Measurements from ENCODE around the gene EVI5.

EVI5 gene

GRCh38 chr1:92784639-92785500 is at the start of gene EVI5:
Gene EVI5, minus strand, starts transcription at chr1:92785108. Its CDS starts 48,562 bp downstream, at chr1:92736546.
- DNase-seq (ENCODE audit: low read depth), result peak; percentile 59

DNA sequence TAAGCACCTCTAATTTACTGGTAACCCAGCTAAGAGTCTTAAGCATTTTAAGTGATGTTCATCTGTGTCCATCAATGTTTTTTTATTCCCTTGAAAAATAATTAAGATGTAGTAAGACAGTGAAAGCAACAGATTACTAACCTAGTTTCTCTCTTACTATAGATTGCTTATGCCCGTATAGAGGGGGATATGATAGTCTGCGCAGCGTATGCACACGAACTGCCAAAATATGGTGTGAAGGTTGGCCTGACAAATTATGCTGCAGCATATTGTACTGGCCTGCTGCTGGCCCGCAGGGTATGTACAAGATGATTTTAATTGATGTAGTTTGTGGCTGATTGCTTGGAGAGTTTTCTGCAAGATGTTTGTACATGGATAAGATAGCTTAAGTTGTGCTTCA is 49.7 kb upstream of the EVI5 start:
- no peak for DNase-seq (ENCODE audit: low read depth)

DNA sequence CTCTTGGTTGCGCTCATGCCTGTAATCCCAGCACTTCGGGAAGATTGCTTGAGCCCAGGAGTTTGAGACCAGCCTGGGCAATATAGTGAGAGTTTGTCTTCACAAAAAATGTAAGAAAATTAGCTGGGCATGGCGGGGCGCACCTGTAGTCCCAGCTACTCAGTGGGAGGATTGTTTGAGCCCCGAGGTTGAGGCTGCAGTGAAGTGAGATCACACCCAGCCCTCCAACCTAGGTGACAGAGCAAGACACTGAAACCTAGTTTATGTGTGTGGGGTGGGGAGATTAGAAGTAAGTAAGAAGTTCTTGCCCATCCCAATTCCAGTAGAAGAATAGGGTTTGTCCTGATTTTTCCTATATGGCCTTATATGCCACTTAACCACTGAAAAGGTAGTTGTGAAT is 48.9 kb upstream of the EVI5 start:
- no peak for DNase-seq (ENCODE audit: low read depth)

DNA sequence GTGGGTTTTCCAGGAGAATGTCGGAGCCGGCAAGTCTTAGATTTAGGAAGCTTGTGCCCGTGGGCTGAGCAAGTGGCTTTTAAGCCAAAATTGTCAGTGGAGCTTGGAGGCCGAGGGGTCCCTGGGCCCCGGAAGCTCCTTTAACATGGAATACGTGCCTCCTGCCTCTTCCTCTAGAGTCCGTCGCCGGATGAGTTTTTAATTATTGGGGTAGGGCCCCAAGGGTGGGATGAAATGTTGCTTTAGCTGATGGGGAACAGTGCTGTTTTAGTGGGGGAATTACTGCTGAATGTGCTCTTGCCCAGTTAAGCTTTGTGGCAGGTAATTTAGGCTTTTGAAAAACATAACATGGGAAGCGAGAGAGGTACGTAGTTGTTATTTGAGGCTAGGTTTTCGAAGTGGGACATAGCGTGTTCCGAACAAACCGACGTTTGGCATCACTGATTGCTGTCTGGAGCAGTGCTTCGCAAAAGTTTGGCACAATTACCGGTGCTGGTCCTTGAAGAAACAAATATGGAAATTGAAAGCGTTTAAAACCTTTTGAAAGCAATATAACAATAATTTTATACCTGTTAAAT is 47.7 kb upstream of the EVI5 start:
- DNase-seq (ENCODE audit: low read depth), result no peak

DNA sequence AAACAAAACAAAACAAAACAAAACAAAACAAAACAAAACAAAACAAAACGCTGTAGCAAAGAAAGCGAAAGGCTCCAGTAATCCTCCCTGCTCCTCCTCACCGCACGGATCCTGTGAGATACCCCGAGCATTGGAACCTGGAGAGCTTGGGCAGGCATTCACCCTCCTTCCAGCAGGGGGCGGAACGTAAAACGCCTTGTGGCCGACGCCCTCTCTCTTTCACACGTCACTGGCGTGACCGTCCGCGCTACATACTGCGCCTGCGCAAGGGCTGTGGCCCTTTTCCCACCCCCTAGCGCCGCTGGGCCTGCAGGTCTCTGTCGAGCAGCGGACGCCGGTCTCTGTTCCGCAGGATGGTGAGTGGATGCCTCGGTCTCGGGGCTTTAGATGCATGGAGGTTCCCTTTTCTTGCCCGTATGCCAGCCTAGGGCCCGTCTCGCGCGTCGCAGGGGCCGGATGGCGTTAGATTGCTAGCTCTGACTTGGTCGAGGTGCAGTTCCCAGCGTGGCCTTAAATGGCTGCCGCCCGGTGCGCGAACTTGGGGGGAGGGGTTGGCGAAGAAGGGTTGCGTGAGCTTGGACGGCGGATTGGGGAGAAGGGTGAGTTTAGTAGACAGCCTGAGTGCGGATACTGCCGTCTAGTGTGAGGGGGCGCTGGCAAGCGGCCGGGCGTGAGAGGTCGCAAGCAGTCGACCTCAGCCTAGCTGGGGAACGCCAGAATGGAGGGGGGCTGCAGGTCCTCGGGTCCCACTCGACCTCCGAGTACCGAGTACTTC is 47.0 kb upstream of the EVI5 start, which contains the start of gene RPL5:
Gene RPL5, plus strand, starts transcription at position 279 of the 775 bp plus-strand sequence. Its CDS starts 75 bp downstream, at position 354.
- DNase-seq (ENCODE audit: low read depth), result peak; percentile 95

GRCh38 chr1:92831368-92831761 is 46.5 kb upstream of the EVI5 start:
- DNase-seq (ENCODE audit: low read depth), result no peak

GRCh38 chr1:92826792-92827191 is 41.9 kb upstream of the EVI5 start:
- no peak for DNase-seq (ENCODE audit: low read depth)

GRCh38 chr1:92822879-92823278 is 38.0 kb upstream of the EVI5 start:
- no peak for DNase-seq (ENCODE audit: low read depth)

DNA sequence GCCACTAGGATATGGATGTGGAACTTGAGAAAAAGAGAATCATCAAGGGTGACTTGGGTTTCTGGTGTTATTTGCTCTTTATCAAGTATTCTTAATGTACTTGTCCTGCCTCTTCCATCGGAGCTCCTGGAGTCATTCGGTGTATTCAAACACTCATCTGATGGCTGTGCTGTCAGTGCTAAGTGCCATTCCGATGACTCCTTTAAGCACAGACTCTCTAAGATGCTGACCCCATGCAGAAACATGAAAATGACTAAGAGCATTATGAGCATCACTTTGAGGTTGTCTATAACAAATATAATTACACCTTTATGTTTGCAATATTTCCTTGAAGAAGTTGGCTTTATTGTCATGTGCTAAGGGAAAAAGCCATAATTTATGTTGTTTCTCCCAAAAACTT is 35.6 kb upstream of the EVI5 start:
- no peak for DNase-seq (ENCODE audit: low read depth)

- DNase-seq (ENCODE audit: low read depth), result no peak
These were observed 35.1 kb upstream of the EVI5 start for GRCh38 chr1:92820024-92820423.

GRCh38 chr1:92817986-92818764 is 33.3 kb upstream of the EVI5 start:
- DNase-seq (ENCODE audit: low read depth), result peak; percentile 11

- no peak for DNase-seq (ENCODE audit: low read depth)
These were observed 32.3 kb upstream of the EVI5 start for GRCh38 chr1:92817137-92817697.

GRCh38 chr1:92816732-92817131 is 31.8 kb upstream of the EVI5 start:
- DNase-seq (ENCODE audit: low read depth), result no peak

- no peak for DNase-seq (ENCODE audit: low read depth)
These were observed 23.5 kb upstream of the EVI5 start for GRCh38 chr1:92808381-92808780.

GRCh38 chr1:92805216-92805615 is 20.3 kb upstream of the EVI5 start:
- DNase-seq (ENCODE audit: low read depth), result no peak

GRCh38 chr1:92804721-92805201 is 19.9 kb upstream of the EVI5 start:
- no peak for DNase-seq (ENCODE audit: low read depth)

DNA sequence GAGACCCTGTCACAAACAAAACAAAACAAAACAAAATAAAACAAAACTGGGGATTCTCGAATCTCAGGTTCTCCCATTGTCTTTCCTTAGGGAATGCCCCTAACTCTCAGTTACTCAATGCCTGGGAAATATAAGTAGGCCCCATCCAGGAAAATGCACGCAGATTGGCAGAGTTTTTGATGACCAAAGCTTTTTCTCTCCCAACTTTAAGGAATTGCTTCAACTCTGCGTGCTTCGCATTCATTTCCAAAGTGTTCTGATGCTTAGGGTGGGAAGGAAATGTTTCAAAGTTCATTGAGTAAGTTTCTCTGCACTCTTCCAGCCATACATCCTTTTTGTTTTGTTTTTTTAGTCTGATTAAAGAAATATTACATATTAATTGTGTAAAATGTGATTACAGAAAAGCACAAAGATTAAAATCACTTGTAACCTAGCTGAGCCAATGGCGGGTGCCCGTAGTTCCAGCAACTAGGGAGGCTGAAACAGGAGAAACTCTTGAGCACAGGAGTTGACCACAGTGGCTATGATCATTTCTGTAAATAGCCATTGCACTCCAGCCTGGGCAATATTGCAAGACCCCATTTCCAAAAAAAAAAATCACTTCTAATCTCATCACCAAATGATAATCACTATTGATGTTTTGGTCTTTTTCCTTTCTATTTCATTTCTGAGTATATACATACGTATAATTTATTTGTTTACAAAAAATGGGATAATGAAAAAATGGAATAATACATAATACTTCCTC is 18.4 kb upstream of the EVI5 start:
- no peak for DNase-seq (ENCODE audit: low read depth)

DNA sequence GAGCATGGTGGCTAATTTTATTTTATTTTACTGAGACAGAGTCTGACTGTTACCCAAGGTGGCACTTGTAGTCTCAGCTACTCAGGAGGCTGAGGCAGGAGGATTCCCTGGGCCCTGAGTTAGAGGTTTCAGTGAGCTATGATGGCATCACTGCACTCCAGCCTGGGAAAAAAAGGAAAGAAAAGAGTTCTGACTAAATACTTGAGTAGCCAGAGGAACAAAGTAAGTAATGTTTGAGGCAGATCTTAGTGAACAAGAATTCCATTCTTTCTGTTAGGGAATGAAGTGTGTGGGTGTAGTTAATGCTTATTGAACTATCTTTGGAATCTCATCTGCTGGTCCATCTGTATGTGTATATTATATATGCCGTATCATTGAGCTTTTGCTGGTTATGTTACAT is 13.1 kb upstream of the EVI5 start:
- no peak for DNase-seq (ENCODE audit: low read depth)

GRCh38 chr1:92797297-92797696 is 12.4 kb upstream of the EVI5 start:
- DNase-seq (ENCODE audit: low read depth), result no peak

- DNase-seq (ENCODE audit: low read depth), result no peak
These were observed 10.3 kb upstream of the EVI5 start for GRCh38 chr1:92795166-92795565.

DNA sequence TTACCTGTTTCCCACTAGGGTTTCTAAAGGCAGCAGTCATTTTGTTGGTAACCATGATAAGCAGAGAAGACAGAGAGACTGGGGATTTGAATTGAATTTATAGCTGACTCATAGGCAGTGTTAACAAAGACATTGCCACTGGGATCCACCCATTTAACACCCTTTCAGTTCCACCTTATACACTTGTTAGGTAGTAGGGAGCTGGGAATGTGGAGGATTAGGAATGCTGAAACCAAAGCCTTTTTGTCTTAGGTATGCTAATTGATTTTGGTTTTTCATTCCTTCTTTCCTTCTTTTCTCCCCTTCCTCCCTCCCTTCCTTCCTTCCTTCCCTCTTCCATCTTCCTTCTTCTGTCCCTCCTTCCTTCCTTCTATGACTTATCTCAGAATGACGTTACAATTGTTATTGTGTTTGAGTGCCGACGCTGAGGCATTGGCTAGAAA is 7.5 kb upstream of the EVI5 start:
- DNase-seq (ENCODE audit: low read depth), result no peak

Data from stimulated activated CD4-positive, alpha-beta T cell treated with anti-CD3 and anti-CD28 coated beads, Interleukin-2, amount 100 ng/mL, for 4 hours (primary cell).